HCT116 (cell line): ENCODE measurements around the gene NRCAM. TPM values are rescaled to one million over a fixed set of nuclear protein-coding genes. Genes with fewer than 3 reads are reported as not detected.

Source experiments
- ATAC-seq: fragments of 200-7000 bp; cut with Tn5 transposase; 2 replicates; pipeline ENCODE4 v1.9.1; 2020; ENCODE audit warnings: mild to moderate bottlenecking, moderate library complexity
- BruUV-seq: library from RNA; stranded (reverse); fragments of 400-500 nt; replicated peaks from 2 replicates; lab custom pipeline; 2021; lab: Mats Ljungman, UMichigan
- CTCF ChIA-PET: fragments of 300-600 bp; sonication (Branson Sonifier 250); formaldehyde crosslinking; loops from one replicate; lab custom pipeline; 2021; ENCODE audit warnings: antibody characterized with exemption; lab: Charles Lee
- POLR2A ChIA-PET: fragments of 300-600, 350-600 bp; sonication (Branson Sonifier 250); formaldehyde crosslinking; loops from one replicate; lab custom pipeline; 2021; ENCODE audit warnings: antibody characterized with exemption; lab: Charles Lee
- RAD21 ChIA-PET, 2 experiments: fragments of 300-600 bp; sonication (Branson Sonifier 250); formaldehyde crosslinking; loops; one replicate each; lab custom pipeline; 2023; ENCODE audit warnings: low total read pairs in 2 of 2; ENCODE audit not compliant: uncharacterized antibody in 2 of 2, unreplicated experiment in 2 of 2, low non-redundant PET in 1 of 2; lab: Charles Lee
- DNase-seq: peaks from one replicate; pipeline ENCODE4 v3.0.0-alpha.2; 2010; ENCODE audit warnings: low read depth, low spot score
- H2AFZ ChIP-seq: fragments of 200-600 bp; shearing (Covaris generic), sonication (generic); 2 replicates; pipeline ENCODE4 v1.6.1; 2017; ENCODE audit warnings: low read depth, mixed run types, mixed read lengths, antibody characterized with exemption, low read length; ENCODE audit not compliant: poor library complexity, severe bottlenecking
- H3K27ac ChIP-seq: 2 replicates; pipeline ENCODE4 v1.5.1; 2012; ENCODE audit warnings: low read depth, low read length
- H3K27me3 ChIP-seq: fragments of 200-600 bp; sonication (generic); 2 replicates; pipeline ENCODE4 v1.6.1; 2016; ENCODE audit warnings: mixed run types, low read length, mixed read lengths; ENCODE audit not compliant: insufficient read depth
- H3K36me3 ChIP-seq, 2 experiments: fragments of 200-500 bp in 1 of 2; fragments of 200-600 bp in 1 of 2; sonication (Bioruptor generic) in 1 of 2; sonication (generic) in 1 of 2; 2 replicates each; pipeline versions ENCODE4 v1.5.1 to v1.6.1; 2014 to 2016; ENCODE audit warnings: low read length in 2 of 2, inconsistent platforms in 1 of 2, mixed read lengths in 1 of 2, mixed run types in 1 of 2; ENCODE audit not compliant: insufficient read depth in 2 of 2, control insufficient read depth in 1 of 2
- H3K4me1 ChIP-seq, 2 experiments: fragments of 200-600 bp in 1 of 2; sonication (generic) in 1 of 2; 2 replicates each; pipeline versions ENCODE4 v1.5.1 to v1.6.1; 2012 to 2017; ENCODE audit warnings: low read length in 2 of 2, inconsistent platforms in 1 of 2, mild to moderate bottlenecking in 1 of 2, mixed read lengths in 1 of 2, mixed run types in 1 of 2, moderate library complexity in 1 of 2; ENCODE audit not compliant: insufficient read depth in 2 of 2, control insufficient read depth in 1 of 2
- H3K4me2 ChIP-seq: fragments of 200-600 bp; sonication (generic); 2 replicates; pipeline ENCODE4 v1.6.1; 2017; ENCODE audit warnings: mixed run types, low read length, mixed read lengths
- H3K4me3 ChIP-seq, 2 experiments: fragments of 200-600 bp in 1 of 2; sonication (generic) in 1 of 2; replicated peaks in 1 of 2; 2 replicates each; pipeline ENCODE4 v1.5.1; 2011 to 2016; ENCODE audit warnings: low read length in 2 of 2, control low read depth in 1 of 2, low read depth in 1 of 2, mild to moderate bottlenecking in 1 of 2, mixed read lengths in 1 of 2, mixed run types in 1 of 2
- H3K79me2 ChIP-seq: fragments of 200-600 bp; sonication (generic); 2 replicates; pipeline ENCODE4 v1.6.1; 2017; ENCODE audit warnings: mild to moderate bottlenecking, mixed run types, low read length, moderate library complexity, mixed read lengths; ENCODE audit not compliant: insufficient read depth
- H3K9ac ChIP-seq: fragments of 200-600 bp; sonication (generic); 2 replicates; pipeline ENCODE4 v1.6.1; 2016; ENCODE audit warnings: low read length, mixed read lengths
- H3K9me2 ChIP-seq: fragments of 200-600 bp; sonication (generic), shearing (Covaris generic); 2 replicates; pipeline ENCODE4 v1.6.1; 2017; ENCODE audit warnings: mixed run types, mild to moderate bottlenecking, moderate library complexity; ENCODE audit not compliant: insufficient read depth
- H3K9me3 ChIP-seq, 2 experiments: fragments of 200-500 bp in 1 of 2; fragments of 200-600 bp in 1 of 2; sonication (Bioruptor generic) in 1 of 2; sonication (generic) in 1 of 2; 2 replicates each; pipeline ENCODE4 v1.6.1; 2014 to 2017; ENCODE audit warnings: low read length in 2 of 2, mixed read lengths in 2 of 2, inconsistent platforms in 1 of 2, low read depth in 1 of 2, mild to moderate bottlenecking in 1 of 2, mixed run types in 1 of 2, moderate library complexity in 1 of 2; ENCODE audit not compliant: control insufficient read depth in 1 of 2, insufficient read depth in 1 of 2
- H4K20me1 ChIP-seq: fragments of 200-600 bp; sonication (generic), shearing (Covaris generic); 2 replicates; pipeline ENCODE4 v1.6.1; 2017; ENCODE audit warnings: mixed run types, mild to moderate bottlenecking, moderate library complexity; ENCODE audit not compliant: insufficient read depth
- EGR1 ChIP-seq: IDR thresholded peaks from 2 replicates; pipeline ENCODE4 v1.6.1; 2012; ENCODE audit warnings: low read depth
- FOSL1 ChIP-seq: IDR thresholded peaks from 2 replicates; pipeline ENCODE4 v1.6.1; 2012; ENCODE audit warnings: low read depth
- POLR2A ChIP-seq: IDR thresholded peaks from 2 replicates; pipeline ENCODE4 v1.7.0; 2011; ENCODE audit warnings: borderline replicate concordance; ENCODE audit not compliant: insufficient read depth, insufficient read length; ENCODE audit errors: extremely low read depth
- POLR2AphosphoS5 ChIP-seq: IDR thresholded peaks from 2 replicates; pipeline ENCODE4 v1.6.1; 2011; ENCODE audit warnings: mild to moderate bottlenecking, low read depth, low read length, moderate library complexity
- REST ChIP-seq: IDR thresholded peaks from 2 replicates; pipeline ENCODE4 v1.6.1; 2012; ENCODE audit warnings: low read depth
- SIN3A ChIP-seq: IDR thresholded peaks from 2 replicates; pipeline ENCODE4 v1.6.1; 2012; ENCODE audit warnings: low read depth
- YY1 ChIP-seq: IDR thresholded peaks from 2 replicates; pipeline ENCODE4 v1.6.1; 2011; ENCODE audit warnings: low read length, low read depth, moderate library complexity, mild to moderate bottlenecking; ENCODE audit not compliant: insufficient replicate concordance; ENCODE audit errors: extremely low read depth
- ZBTB33 ChIP-seq: IDR thresholded peaks from 2 replicates; pipeline ENCODE4 v1.6.1; 2011; ENCODE audit warnings: mild to moderate bottlenecking, low read length, moderate library complexity; ENCODE audit not compliant: insufficient replicate concordance; ENCODE audit errors: extremely low read depth
- ZNF274 ChIP-seq: fragments of 200-500 bp; sonication (Bioruptor generic); IDR thresholded peaks from 2 replicates; pipeline ENCODE4 v1.6.1; 2014; ENCODE audit warnings: mild to moderate bottlenecking, low read depth, low read length, inconsistent platforms
- intact Hi-C: fragments of 100-400 bp; cut with micrococcal nuclease; formaldehyde crosslinking; loops from 2 replicates; pipeline ENCODE4 v1.10.0; 2022
- total RNA-seq: library from RNA; stranded (reverse); gene quantifications from one replicate; pipeline ENCODE4 v1.2.1, GENCODE V29; 2021; ENCODE audit not compliant: unreplicated experiment

NRCAM gene
- total RNA-seq, 1 experiment from 2014 or later: 0.15 TPM

GRCh38 chr7:108170251-108170650 lies 286.0 kb downstream of the NRCAM start:
- H3K27me3 ChIP-seq: no peaks in the 10 kb centered on the region
- H3K4me1 ChIP-seq: no peaks in the 10 kb centered on the region
- RAD21 ChIA-PET: no interaction called here
- POLR2A ChIA-PET: no interaction called here
- H3K4me2 ChIP-seq: no peak overlapping the region
- CTCF ChIA-PET: no interaction called here
- H3K36me3 ChIP-seq: no peaks in the 10 kb centered on the region
- no peak overlapping the region for H3K27ac ChIP-seq
- no peak overlapping the region for H3K4me3 ChIP-seq
- intact Hi-C loops: no loop called here
- no peaks in the 10 kb centered on the region for H3K79me2 ChIP-seq
- H2AFZ ChIP-seq: no peak overlapping the region
- H4K20me1 ChIP-seq: no peaks in the 10 kb centered on the region
- no peak overlapping the region for H3K9ac ChIP-seq
- TF ChIP-seq REST: no peak
- no peak for TF ChIP-seq FOSL1
- no peak for TF ChIP-seq EGR1
- TF ChIP-seq YY1: no peak
- TF ChIP-seq POLR2AphosphoS5: no peak
- no peak for TF ChIP-seq ZBTB33
- no peak for TF ChIP-seq ZNF274
- no peak for TF ChIP-seq SIN3A
- no peak for TF ChIP-seq POLR2A
- TF ChIP-seq, all 23 proteins: peak for 0
- BruUV-seq: no TSS peak
- no peak for DNase-seq
- no peaks in the 10 kb centered on the region for H3K9me2 ChIP-seq
- ATAC-seq: no peak
- no peaks in the 10 kb centered on the region for H3K9me3 ChIP-seq
